Measurements from ENCODE around the gene ITIH3.

Gene ITIH3

GRCh38 chr3:52846432-52846965 lies 51.9 kb downstream of the ITIH3 start:
- no peak overlapping the region for H3K27ac ChIP-seq (ENCODE audit: low read depth, low read length)
- H3K4me1 ChIP-seq (ENCODE audit: control insufficient read depth, insufficient read depth, low read length) = peaks cover 15% of the 10 kb centered on the region
- H3K27me3 ChIP-seq (ENCODE audit: control insufficient read depth, insufficient read depth, low read length) = no peaks in the 10 kb centered on the region
- H3K36me3 ChIP-seq (ENCODE audit: control insufficient read depth, insufficient read depth, low read length) = peaks cover 9% of the 10 kb centered on the region
- no peak overlapping the region for H3K4me3 ChIP-seq (ENCODE audit: low read length)
- no peak overlapping the region for H3K9ac ChIP-seq (ENCODE audit: low read length)

GRCh38 chr3:52847241-52847640 lies 52.6 kb downstream of the ITIH3 start:
- no peak overlapping the region for H3K4me3 ChIP-seq (ENCODE audit: low read length)
- no peak overlapping the region for H3K27ac ChIP-seq (ENCODE audit: low read depth, low read length)
- H3K36me3 ChIP-seq (ENCODE audit: control insufficient read depth, insufficient read depth, low read length) = peaks cover 11% of the 10 kb centered on the region
- no peaks in the 10 kb centered on the region for H3K27me3 ChIP-seq (ENCODE audit: control insufficient read depth, insufficient read depth, low read length)
- H3K9ac ChIP-seq (ENCODE audit: low read length) = no peak overlapping the region
- peaks cover 15% of the 10 kb centered on the region for H3K4me1 ChIP-seq (ENCODE audit: control insufficient read depth, insufficient read depth, low read length)

GRCh38 chr3:52847726-52848125 lies 53.1 kb downstream of the ITIH3 start:
- no peak overlapping the region for H3K9ac ChIP-seq (ENCODE audit: low read length)

GRCh38 chr3:52848617-52849016 lies 54.0 kb downstream of the ITIH3 start:
- Histone ChIP-seq H3K9ac (ENCODE audit: low read length) (no peak overlapping the region), H3K4me1 (ENCODE audit: control insufficient read depth, insufficient read depth, low read length) (peaks cover 15% of the 10 kb centered on the region), H3K27ac (ENCODE audit: low read depth, low read length) (peak overlapping the region; percentile 71), H3K27me3 (ENCODE audit: control insufficient read depth, insufficient read depth, low read length) (no peaks in the 10 kb centered on the region), H3K4me3 (ENCODE audit: low read length) (no peak overlapping the region), H3K36me3 (ENCODE audit: control insufficient read depth, insufficient read depth, low read length) (peaks cover 14% of the 10 kb centered on the region)

More at GRCh38 chr3:52847726-52848125, 53.1 kb downstream of the ITIH3 start:
- H3K4me1 ChIP-seq (ENCODE audit: control insufficient read depth, insufficient read depth, low read length) = peaks cover 15% of the 10 kb centered on the region
- H3K27ac ChIP-seq (ENCODE audit: low read depth, low read length) = no peak overlapping the region
- peaks cover 14% of the 10 kb centered on the region for H3K36me3 ChIP-seq (ENCODE audit: control insufficient read depth, insufficient read depth, low read length)
- H3K27me3 ChIP-seq (ENCODE audit: control insufficient read depth, insufficient read depth, low read length) = no peaks in the 10 kb centered on the region
- H3K4me3 ChIP-seq (ENCODE audit: low read length) = no peak overlapping the region

GRCh38 chr3:52849656-52850055 lies 55.1 kb downstream of the ITIH3 start:
- H3K27me3 ChIP-seq (ENCODE audit: control insufficient read depth, insufficient read depth, low read length) = no peaks in the 10 kb centered on the region
- H3K36me3 ChIP-seq (ENCODE audit: control insufficient read depth, insufficient read depth, low read length) = peaks cover 14% of the 10 kb centered on the region
- peaks cover 10% of the 10 kb centered on the region for H3K4me1 ChIP-seq (ENCODE audit: control insufficient read depth, insufficient read depth, low read length)
- H3K9ac ChIP-seq (ENCODE audit: low read length) = no peak overlapping the region
- no peak overlapping the region for H3K4me3 ChIP-seq (ENCODE audit: low read length)
- H3K27ac ChIP-seq (ENCODE audit: low read depth, low read length) = no peak overlapping the region

- Histone ChIP-seq H3K4me3 (ENCODE audit: low read length) (no peak overlapping the region), H3K27me3 (ENCODE audit: control insufficient read depth, insufficient read depth, low read length) (no peaks in the 10 kb centered on the region), H3K27ac (ENCODE audit: low read depth, low read length) (no peak overlapping the region), H3K9ac (ENCODE audit: low read length) (no peak overlapping the region), H3K4me1 (ENCODE audit: control insufficient read depth, insufficient read depth, low read length) (peaks cover 5% of the 10 kb centered on the region), H3K36me3 (ENCODE audit: control insufficient read depth, insufficient read depth, low read length) (peaks cover 14% of the 10 kb centered on the region)
Measured at GRCh38 chr3:52851348-52851747, 56.8 kb downstream of the ITIH3 start.

GRCh38 chr3:52852419-52852818 lies 57.8 kb downstream of the ITIH3 start:
- H3K27me3 ChIP-seq (ENCODE audit: control insufficient read depth, insufficient read depth, low read length) = no peaks in the 10 kb centered on the region
- H3K27ac ChIP-seq (ENCODE audit: low read depth, low read length) = no peak overlapping the region
- H3K4me3 ChIP-seq (ENCODE audit: low read length) = no peak overlapping the region
- no peak overlapping the region for H3K9ac ChIP-seq (ENCODE audit: low read length)
- H3K4me1 ChIP-seq (ENCODE audit: control insufficient read depth, insufficient read depth, low read length) = peaks cover 5% of the 10 kb centered on the region
- peaks cover 14% of the 10 kb centered on the region for H3K36me3 ChIP-seq (ENCODE audit: control insufficient read depth, insufficient read depth, low read length)

GRCh38 chr3:52854013-52854412 lies 59.4 kb downstream of the ITIH3 start:
- Histone ChIP-seq H3K27ac (ENCODE audit: low read depth, low read length) (no peak overlapping the region), H3K9ac (ENCODE audit: low read length) (no peak overlapping the region), H3K4me1 (ENCODE audit: control insufficient read depth, insufficient read depth, low read length) (no peaks in the 10 kb centered on the region), H3K36me3 (ENCODE audit: control insufficient read depth, insufficient read depth, low read length) (peaks cover 14% of the 10 kb centered on the region), H3K4me3 (ENCODE audit: low read length) (no peak overlapping the region), H3K27me3 (ENCODE audit: control insufficient read depth, insufficient read depth, low read length) (no peaks in the 10 kb centered on the region)

GRCh38 chr3:52856666-52857065 lies 62.1 kb downstream of the ITIH3 start:
- Histone ChIP-seq H3K4me3 (ENCODE audit: low read length) (no peak overlapping the region), H3K36me3 (ENCODE audit: control insufficient read depth, insufficient read depth, low read length) (peaks cover 8% of the 10 kb centered on the region), H3K27ac (ENCODE audit: low read depth, low read length) (peak overlapping the region; percentile 54), H3K27me3 (ENCODE audit: control insufficient read depth, insufficient read depth, low read length) (no peaks in the 10 kb centered on the region), H3K9ac (ENCODE audit: low read length) (no peak overlapping the region), H3K4me1 (ENCODE audit: control insufficient read depth, insufficient read depth, low read length) (no peaks in the 10 kb centered on the region)

GRCh38 chr3:52857133-52857532 lies 62.5 kb downstream of the ITIH3 start:
- no peaks in the 10 kb centered on the region for H3K4me1 ChIP-seq (ENCODE audit: control insufficient read depth, insufficient read depth, low read length)
- peaks cover 4% of the 10 kb centered on the region for H3K36me3 ChIP-seq (ENCODE audit: control insufficient read depth, insufficient read depth, low read length)
- no peak overlapping the region for H3K9ac ChIP-seq (ENCODE audit: low read length)
- H3K4me3 ChIP-seq (ENCODE audit: low read length) = no peak overlapping the region
- peak overlapping the region; percentile 54 for H3K27ac ChIP-seq (ENCODE audit: low read depth, low read length)
- no peaks in the 10 kb centered on the region for H3K27me3 ChIP-seq (ENCODE audit: control insufficient read depth, insufficient read depth, low read length)

GRCh38 chr3:52857864-52858263 lies 63.3 kb downstream of the ITIH3 start:
- Histone ChIP-seq H3K27me3 (ENCODE audit: control insufficient read depth, insufficient read depth, low read length) (no peaks in the 10 kb centered on the region), H3K4me1 (ENCODE audit: control insufficient read depth, insufficient read depth, low read length) (no peaks in the 10 kb centered on the region), H3K9ac (ENCODE audit: low read length) (no peak overlapping the region), H3K27ac (ENCODE audit: low read depth, low read length) (no peak overlapping the region), H3K4me3 (ENCODE audit: low read length) (no peak overlapping the region), H3K36me3 (ENCODE audit: control insufficient read depth, insufficient read depth, low read length) (no peaks in the 10 kb centered on the region)
